SU-DHL-6 (cell line): ENCODE results near the gene PYY.

Experiments
- EZH2phosphoT487 ChIP-seq: fragments of 200-600 bp; sonication (generic), shearing (Covaris generic); conservative IDR thresholded peaks from 2 replicates; pipeline ENCODE4 v1.6.1; 2018; ENCODE audit warnings: mild to moderate bottlenecking, antibody characterized with exemption, low read length, moderate library complexity, mixed read lengths
- TF ChIP-seq, protein P1 (sequence below): fragments of 200-600 bp; sonication (generic); IDR thresholded peaks from one replicate; pipeline ENCODE4 v1.5.1; 2017; ENCODE audit warnings: antibody characterized with exemption, mild to moderate bottlenecking, low read length, moderate library complexity; ENCODE audit not compliant: insufficient read depth, poor library complexity, severe bottlenecking

DNA sequence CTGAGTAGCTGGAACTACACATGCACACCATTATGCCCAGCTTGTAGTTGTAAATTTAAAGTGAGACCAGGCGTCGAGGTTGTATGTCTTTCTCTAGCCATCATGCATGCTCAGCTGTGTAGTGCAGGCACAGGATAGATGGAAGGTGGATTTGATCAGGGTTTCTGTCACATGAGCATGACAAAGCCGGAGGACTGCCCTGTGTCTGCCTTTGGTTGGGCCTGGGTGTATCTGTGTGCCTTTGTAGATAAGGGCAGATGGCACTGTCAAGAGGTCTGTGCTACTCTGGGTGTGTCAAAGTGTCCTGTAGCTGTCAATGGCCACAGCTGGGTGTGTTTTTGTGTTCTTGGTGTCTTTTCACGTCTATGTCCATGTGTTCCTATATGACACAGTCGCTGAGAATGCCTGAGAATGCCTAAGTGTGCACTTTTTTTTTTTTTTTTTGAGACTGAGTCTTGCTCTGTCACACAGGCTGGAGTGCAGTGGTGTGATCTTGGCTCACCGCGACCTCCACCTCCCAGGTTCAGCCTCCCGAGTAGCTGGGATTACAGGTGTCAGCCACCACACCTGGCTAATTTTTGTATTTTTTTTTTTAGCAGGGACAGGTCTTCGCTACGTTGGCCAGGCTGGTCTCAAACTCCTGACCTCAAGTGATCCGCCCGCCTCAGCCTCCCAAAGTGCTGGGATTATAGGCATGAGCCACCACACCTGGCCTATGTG is 46.6 kb upstream of the PYY start:
- TF ChIP-seq, protein P1, sequence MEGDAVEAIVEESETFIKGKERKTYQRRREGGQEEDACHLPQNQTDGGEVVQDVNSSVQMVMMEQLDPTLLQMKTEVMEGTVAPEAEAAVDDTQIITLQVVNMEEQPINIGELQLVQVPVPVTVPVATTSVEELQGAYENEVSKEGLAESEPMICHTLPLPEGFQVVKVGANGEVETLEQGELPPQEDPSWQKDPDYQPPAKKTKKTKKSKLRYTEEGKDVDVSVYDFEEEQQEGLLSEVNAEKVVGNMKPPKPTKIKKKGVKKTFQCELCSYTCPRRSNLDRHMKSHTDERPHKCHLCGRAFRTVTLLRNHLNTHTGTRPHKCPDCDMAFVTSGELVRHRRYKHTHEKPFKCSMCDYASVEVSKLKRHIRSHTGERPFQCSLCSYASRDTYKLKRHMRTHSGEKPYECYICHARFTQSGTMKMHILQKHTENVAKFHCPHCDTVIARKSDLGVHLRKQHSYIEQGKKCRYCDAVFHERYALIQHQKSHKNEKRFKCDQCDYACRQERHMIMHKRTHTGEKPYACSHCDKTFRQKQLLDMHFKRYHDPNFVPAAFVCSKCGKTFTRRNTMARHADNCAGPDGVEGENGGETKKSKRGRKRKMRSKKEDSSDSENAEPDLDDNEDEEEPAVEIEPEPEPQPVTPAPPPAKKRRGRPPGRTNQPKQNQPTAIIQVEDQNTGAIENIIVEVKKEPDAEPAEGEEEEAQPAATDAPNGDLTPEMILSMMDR, result no peak
- no peak for TF ChIP-seq EZH2phosphoT487
